HG03280 (cell line): ENCODE data around the gene DLX2.
"Not testable (repeated sequence)": the region's sequence is repeated elsewhere in the genome, so short reads cannot be mapped to it uniquely, and the experiment has no call there.

Source experiments
- ATAC-seq: cut with Tn5 transposase; IDR thresholded peaks from one replicate; pipeline ENCODE4 v1.9.1; 2021; ENCODE audit warnings: mild to moderate bottlenecking, moderate library complexity; ENCODE audit not compliant: unreplicated experiment

The DLX2 gene

DNA sequence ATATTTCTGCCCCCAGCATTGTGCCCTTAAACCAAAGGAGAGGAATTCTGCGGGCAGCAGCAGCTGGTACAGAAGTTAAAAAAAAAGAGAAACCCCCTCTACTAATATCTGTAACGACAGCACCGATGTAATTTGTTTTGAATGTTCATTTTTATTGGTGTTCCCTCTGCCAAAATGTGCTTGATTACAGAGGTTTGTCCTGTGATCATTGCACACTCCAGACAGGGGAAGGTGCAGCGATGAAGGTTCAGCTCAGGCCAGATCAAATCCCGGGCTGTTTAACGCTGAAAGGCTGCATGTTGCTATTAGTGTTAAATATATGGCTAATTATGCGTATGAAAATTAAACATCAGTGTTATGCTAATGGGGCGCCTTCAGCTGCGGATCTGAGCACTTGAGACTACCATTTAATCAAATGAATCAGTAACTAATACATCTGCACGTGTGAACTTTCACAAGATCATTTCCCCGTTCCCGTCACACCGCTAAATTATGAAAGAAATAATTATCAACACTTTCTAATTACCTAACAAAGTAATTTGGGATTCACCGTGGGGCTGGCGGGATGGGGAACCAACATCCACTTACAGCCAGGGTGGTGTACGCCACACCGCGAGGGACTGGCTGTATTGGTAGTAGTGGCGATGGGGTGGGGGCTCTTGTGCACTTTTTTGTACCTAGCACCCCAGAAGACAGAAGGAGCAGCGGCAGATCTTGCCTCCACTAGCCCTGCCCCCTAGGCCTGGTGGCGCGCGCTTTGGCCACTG, 18.9 kb downstream of the DLX2 start:
- ATAC-seq = no peak

DNA sequence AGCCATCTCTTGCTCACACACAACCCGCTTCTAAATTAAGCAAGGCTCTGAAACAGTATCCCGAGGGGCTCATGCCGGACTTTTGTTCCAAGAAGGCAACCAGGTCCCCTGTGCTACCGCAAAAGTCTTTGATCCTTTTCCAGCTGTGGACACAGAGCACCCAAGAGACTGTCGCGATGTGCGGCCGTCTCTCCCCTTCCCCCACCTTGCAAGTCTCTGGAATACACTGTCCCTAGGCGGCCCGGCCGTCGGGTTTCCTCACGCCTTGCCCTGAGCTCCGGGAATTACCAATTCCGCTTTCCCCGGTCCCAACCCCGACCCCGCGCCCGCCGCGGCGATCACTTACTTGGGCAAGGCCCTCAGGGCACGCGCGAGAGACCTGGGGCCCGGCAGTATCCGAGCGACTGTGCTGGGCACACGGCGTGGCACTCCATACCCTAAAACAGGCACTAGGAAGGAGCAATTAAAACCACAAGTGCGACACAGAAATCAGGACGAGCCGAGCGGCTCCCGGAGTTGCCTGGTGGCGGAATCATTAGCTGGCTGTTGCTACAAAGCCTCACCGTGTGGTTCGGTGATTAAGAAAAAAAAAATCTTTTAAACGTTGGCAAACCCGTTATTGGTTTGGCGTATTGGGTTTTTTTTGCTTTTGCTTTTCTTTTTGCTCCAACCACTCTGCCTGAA, 19.6 kb downstream of the DLX2 start:
- ATAC-seq = no peak

DNA sequence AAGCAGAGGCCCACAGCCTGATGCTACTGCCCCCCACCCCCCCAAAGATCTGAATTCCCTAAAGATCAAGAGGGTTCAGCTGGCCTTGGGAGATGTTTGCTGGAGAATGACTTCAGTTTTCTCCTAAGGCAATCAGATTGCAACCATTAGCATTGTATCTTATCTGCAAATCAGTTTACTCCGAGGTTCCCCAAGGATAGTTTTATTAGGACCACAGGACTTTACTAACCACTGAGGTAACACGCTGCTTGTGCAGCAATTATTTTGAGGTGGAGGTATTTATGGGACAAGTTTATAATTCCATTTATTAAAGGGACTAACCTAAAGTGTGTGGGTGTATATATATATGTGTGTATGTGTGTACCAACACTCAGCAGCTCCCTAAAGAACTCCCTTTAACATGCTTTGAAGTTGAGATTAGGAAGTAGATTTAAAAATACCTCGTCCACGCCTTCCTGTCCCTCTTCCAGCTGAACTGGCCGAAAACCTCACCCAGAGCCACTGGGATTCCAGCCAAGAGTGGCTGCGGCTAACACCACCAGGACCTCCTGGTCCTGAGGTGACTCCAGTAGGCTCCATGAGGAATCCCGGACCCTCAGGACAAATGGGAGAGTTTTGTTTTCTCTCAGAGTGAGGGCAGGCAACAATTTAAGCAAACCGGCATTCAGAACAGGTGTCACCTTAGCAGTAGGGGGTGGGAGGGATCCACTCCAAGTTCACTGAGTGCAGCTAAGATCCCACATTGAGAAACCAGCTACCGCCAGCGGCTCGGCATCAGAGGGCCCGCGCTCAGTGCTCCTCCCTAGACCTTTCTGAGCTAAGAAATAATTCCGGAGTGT, 20.4 kb downstream of the DLX2 start:
- ATAC-seq = no peak

DNA sequence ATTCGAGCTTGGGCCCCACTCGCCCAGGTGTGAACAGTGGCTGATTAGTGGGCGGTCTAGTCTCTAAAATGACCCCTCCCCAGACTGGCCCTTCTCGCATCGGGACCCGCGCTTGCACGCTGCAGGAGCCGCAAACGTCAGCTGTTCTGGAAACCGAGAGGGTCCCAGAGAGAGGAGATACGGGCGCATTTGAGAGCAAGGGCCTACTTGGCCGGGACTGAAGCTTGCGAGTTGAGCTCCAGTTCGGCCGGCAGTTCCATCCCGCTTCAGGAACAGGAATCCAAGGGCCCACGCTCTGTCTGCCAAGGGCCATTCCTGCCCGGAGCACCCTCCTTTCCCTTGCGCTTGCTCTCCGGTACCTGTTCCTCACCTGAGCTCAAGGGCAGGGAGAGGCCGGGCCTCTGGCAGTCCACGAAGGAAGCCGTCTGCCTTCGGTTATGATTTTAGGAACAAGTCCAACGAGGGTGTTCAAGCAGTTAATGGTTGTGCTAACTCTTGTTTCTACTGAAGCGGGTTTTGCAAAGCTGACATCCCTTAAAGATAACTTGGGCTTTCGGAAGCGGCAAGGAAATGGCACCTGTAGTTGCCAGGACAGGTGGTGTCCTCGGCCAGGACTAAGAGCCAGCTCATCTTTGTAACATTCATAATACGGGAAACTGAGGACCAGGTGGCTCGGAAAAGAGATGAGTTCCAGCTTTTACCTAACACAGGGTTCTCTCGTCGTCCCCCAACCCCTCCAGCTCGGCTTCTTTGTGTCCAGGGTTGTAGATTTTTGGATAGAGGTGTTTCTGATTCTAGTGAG, 21.3 kb downstream of the DLX2 start:
- ATAC-seq = no peak

DNA sequence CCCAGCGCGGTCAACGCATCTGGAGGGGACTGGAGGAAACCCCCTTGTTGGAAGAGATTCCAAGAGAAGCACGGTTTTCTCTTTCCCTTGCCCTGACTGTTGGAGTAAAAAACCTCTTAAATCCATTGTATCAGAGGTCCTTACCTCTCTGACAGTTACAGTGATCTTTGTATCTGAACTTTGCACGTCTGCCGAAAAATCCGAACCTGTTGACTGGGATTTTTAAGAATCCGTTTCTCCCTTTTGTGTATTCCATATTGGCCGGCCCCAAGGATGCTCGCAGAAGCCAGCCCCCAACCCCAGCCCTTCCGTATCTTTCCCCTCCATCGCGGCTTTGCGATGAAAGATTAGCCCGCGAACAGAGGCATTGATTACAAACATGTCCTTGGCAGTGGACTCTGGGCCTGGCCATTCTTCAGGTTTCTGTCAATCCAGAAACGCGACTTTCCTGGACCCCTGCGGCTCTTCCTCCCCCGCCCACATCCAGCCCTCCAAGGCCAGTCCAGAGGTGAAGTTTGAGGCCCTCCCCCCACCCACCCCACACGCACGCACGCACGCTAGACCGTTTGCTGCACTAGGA, 22.0 kb downstream of the DLX2 start:
- no peak for ATAC-seq

DNA sequence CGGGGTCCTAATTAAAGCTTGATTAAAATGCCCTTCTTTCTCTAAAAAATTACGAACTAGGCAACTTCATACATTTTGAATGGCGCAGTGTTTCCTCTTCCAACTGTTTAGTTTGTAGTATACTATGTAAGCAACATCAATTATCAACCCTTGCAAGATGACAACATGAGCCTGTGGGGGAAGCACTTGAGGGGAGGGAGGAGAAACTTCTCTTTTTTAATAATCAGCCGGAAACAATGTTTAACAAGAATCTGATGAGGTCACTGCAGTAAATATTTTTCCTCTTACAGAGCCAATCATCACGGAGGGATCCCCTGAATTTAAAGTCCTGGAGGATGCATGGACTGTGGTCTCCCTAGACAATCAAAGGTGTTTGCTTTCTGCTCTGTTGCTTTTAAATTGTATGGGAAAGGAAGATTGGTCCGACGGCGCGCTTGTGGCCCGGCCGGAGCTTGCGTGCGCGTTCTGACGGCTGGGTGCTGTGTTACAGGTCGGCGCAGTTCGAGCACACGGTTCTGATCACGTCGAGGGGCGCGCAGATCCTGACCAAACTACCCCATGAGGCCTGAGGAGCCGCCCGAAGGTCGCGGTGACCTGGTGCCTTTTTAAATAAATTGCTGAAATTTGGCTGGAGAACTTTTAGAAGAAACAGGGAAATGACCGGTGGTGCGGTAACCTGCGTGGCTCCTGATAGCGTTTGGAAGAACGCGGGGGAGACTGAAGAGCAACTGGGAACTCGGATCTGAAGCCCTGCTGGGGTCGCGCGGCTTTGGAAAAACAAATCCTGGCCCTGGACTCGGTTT, 22.7 kb downstream of the DLX2 start:
- ATAC-seq = no peak

DNA sequence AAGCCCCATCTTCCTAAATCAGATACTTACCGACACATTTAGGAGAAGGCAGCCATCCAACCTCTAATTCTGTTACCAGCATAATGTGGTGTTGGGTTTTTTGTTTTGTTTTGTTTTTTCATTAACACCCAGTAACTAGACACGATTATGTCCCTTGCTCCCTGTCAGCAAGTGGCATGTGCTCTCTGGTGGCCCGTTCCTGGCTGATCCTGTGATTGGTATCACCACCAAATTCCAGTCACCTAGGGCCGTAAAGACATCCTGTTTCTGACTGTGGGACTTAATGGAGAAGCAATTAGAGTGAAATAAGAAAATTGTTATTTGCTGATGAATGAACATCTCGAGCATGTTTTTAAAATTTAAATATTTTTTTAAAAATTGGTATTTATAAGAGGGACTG, 23.3 kb downstream of the DLX2 start:
- ATAC-seq = no peak

DNA sequence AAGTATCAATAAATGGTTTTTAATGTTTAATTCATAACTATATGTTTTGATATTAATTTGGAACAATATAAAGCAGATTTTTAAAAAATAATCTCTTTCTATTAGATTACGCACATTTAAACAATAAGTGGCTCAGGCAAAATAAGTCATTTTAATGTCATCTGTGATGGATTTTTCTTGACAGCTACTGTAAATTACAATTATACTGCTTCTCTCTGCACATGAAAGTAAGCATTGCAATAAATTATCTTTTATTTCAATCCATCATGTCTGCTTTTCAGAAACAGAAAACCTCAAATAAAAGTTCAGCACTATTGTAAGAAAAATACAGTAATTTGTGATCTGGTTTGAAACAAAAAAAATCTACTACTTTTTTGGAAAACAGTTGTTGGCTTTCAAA, 28.4 kb downstream of the DLX2 start:
- ATAC-seq = no peak

DNA sequence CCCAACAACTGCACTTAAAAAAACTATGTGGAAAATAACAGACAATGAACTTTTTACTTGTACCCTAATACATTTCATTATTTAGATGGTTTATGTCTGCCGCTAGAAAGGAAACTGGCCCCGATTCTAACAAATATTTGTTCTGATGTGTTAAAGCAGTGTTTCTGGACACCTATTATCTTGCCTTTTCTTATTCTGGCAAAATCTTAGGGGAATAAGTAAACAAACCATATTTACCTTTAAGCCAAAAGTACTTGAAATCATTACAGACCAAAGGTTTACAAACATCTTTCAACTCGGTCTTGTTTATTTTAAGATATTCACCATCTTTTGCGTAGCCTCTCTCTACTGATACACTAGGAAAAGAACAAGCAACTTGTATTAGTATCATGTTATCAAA, 29.2 kb downstream of the DLX2 start:
- ATAC-seq = no peak

DNA sequence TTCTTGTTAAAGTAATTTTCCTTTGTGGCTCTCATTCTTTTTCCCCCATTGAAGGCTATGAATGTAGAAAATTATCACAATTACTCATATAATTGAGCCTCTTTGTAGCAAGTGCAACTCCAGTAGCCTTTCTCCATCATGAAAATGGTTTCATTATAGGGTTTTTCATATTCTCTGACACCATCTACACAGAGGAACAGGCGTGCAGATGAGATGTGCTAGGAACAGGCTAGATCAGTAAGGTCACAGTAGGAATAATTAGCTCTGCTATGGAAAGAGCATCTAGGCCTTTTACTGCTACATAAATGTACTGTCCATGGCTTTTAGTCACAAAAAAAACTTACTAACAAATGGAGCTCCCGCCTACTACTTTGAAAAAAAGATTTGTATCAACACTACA, 30.0 kb downstream of the DLX2 start:
- no peak for ATAC-seq

DNA sequence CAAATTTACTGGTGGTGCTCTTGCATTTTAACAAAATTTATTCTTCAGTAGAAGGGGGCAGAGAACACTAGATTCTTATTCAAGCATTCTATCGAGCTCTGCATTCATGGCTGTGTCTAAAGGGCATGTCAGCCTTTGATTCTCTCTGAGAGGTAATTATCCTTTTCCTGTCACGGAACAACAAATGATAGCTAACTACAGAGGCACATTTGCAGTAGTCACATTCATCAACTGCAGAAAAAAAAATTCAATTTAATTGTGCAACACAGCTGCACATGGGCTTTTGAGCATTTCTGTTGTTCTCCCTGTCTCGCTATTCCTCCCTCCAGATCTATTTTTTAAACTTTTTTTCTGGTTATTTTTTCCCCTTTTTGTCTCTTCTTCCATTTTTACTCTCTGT, 30.4 kb downstream of the DLX2 start:
- no peak for ATAC-seq

DNA sequence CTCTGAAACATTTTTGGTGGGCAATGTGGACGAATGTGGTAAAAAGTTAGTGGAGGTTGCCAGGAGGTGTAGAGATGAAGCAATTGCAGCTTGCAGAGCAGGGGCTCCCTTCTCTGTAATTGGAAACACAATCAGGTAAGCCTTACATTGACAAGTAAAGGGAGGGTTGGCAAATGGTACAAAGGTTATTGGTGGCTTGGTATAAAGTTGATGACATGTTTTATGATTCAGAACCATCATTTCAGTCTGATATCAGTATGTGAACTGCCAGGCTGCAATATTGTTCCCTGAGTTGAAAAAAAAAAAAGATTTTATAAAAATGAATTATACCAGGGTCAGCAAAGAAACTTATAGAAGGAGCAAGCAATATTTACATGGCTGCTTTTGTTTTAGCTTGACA, 31.8 kb downstream of the DLX2 start:
- ATAC-seq = no peak

DNA sequence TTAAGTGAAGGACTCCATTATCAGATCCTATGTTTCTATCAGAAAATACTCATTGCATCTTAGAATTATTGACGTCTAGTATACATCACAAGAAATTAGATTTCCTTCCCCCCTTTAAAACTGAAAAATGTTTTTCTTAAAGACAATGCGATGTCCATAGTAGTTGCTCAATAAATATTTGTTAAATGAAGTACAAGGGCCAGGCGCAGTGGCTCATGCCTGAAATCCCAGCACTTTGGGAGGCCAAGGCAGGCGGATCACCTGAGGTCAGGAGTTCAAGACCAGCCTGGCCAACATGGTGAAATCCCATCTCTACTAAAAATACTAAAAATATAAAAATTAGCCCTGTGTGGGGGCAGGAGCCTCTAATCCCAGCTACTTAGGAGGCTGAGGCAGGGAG, 34.8 kb downstream of the DLX2 start:
- ATAC-seq = not testable (repeated sequence)

DNA sequence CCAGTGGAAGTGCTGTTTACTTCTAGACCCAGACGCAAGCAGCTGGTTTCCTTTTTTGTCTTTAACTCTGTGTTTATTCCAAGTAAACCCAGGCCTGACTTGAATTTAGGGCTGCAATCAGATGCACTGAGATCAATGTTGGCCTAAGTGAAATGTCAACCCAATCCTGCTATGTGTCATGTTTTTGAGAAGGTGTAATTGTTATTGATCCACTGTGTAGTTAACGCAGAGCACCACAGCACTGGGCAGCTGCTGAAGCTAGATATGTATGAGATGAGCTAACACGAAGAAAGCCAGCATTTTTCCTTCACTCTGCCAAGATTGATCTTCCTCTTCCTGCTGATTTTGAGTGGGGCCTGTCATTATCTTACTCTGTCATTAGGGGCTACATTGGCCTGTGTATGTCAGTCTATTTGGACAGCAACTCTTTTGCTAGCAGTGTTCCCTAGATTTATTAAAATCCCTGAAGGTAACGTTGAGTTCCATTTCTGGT, 36.3 kb downstream of the DLX2 start:
- no peak for ATAC-seq

DNA sequence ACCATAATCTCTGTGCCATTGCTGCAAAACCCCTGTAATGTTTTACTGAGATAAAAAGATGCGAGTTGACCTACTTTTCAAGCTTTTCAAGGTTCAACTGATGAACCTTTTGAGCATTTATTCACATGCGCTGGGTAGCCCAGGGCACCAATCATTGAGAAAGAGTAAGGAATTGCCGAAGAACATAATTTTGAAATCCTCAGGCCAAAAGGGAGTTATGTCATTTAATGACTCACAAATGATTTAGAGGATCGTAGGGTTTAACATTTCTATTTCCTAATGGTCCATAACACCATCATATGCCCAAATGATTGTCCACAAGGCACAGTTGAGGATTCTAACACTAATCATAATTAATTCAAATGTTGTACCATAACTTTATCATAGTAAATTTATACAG, 37.6 kb downstream of the DLX2 start:
- no peak for ATAC-seq

DNA sequence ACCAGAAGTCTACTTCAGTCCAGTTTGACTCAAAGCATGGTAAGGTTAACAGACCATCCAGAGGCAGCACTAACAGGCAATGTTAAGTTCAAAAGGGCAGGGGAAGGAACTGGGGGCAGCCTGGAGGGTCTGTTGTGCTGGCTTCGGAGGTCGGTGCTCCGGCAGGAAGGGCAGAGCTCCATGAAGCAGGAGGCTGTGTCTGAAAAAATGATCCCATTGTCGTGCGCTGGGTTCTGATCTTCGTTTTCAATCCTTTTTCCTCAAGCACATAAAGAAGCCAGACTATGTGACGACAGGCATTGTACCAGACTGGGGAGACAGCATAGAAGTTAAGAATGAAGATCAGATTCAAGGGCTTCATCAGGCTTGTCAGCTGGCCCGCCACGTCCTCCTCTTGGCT, 39.3 kb downstream of the DLX2 start:
- no peak for ATAC-seq

DNA sequence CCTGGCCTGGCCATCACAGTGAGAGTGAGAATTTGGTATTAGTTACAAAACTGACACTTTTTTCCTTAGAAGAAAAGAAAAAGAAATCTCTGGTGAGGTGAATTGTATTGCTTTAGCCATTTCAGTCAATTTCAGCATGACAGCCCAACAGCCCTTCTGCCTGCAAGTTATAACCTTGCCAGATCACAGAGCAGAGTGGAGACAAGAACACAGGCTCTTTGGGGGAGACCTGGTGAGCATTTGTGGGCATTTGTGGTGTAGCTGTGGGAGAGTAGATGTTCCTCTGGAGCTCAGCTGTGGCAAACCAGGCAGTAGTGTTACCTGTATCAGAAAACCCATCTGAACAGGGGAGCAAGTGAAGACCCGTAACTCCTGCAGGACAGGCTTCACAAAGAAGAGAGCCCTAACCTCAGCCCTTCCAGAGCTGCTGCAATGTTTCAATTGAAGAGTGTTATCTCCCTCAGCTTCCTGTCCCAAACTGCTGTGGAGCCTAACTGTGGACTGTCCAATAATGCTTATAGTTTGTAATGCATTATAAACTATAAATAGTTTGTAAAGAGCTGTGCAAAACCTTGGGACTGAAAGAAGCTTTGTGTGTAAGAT, 40.2 kb downstream of the DLX2 start:
- ATAC-seq = no peak

DNA sequence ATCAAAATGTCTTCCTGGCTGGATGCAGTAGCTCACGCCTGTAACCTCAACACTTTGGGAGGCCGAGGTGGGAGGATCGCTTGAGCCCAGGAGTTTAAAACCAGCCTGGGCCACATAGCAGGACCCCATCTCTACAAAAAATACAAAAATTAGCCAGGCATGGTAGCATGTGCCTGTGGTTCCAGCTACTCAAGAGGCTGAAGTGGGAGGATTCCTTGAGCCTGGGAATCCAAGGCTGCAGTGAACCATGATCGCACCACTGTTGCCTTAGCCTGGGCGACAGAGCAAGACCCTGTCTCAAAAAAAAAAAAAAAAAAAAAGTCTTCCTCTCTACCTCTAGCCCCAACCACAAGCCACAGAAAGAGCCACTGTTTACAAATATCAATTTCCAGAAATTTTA, 42.6 kb downstream of the DLX2 start:
- not testable (repeated sequence) for ATAC-seq

DNA sequence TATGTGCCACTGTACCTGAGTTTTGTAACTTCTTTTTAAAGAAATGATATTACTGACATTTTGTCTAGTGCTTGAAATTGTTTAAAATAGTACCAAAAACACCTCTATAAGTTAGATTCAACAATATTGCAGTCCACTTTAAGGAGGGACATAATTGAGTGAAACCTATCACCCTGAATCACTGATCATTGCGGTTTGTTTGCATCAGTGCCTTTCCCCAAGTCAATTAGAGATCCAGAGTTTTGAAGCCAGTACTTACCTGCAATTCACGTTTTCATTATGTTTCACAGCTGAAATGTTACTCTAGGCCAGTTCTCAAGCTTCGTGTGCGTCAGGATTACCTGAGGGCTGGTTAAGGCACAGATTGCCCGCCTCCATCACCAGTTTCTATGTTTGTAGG, 44.0 kb downstream of the DLX2 start:
- ATAC-seq = no peak
